Stimulated activated CD8-positive, alpha-beta memory T cell treated with anti-CD3 and anti-CD28 coated beads, Interleukin-12 subunit alpha, Interleukin-12 subunit beta, amount 100 ng/mL, for 1 hour (primary cell): ENCODE results near the gene AKT2.

Experiments
- DNase-seq: peaks from one replicate; pipeline ENCODE4 v3.0.0-alpha.2; 2020; ENCODE audit warnings: low read depth

Gene AKT2

GRCh38 chr19:40273469-40274360, 11.4 kb downstream of the AKT2 start:
- DNase-seq, result no peak

- DNase-seq, result no peak
Observed at GRCh38 chr19:40272261-40272660, 12.9 kb downstream of the AKT2 start.

DNA sequence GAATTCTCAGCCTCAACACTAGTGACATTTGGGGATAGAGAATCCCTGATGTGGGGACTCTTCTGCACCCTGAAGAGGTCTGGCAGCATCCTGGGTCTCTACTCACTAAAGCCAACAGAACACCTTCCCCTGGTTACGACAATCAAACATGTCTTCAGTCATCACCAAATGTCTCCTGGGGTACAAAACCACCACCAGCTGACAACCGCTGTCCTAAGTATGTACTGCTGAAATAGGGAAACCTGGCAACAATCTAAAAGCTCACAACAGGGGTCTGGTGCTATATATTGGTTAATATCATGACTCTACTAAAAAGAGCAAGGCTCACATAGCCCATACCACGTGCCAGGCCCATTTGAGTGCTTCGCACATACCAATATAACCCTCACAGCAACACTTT, 13.4 kb downstream of the AKT2 start:
- DNase-seq, result no peak

DNA sequence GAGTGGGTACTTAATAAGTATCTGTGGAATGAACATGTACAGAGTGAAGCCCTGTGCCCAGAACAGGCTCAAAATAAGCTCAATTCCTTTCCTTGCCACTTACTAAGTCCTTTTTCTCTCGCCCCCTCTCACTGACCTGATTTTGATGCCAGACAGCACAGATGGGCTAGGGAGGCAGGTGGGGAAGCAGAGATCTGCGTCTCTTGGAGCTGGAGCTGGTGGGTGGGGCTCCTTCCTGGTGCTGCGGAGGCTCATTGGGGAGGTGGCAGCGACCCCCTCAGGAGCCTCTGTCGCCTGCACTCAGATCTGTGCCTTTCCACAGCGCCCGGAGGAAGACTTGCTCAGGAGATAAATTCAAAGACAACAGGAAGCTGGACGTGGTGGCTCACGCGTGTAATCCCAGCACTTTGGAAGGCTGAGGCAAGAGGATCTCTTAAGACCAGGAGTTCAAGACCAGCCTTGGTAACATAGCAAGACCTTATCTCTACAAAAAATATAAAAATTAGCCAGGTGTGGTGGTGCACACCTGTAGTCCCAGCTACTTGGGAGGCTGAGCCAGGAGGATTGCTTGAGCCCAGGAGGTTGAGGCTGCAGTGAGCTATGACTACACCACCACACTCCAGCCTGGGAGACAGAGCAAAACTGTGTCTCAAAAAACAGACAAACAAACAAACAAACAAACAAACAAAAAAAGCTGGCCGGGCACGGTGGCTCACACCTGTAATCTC, 14.6 kb downstream of the AKT2 start:
- no peak for DNase-seq

DNA sequence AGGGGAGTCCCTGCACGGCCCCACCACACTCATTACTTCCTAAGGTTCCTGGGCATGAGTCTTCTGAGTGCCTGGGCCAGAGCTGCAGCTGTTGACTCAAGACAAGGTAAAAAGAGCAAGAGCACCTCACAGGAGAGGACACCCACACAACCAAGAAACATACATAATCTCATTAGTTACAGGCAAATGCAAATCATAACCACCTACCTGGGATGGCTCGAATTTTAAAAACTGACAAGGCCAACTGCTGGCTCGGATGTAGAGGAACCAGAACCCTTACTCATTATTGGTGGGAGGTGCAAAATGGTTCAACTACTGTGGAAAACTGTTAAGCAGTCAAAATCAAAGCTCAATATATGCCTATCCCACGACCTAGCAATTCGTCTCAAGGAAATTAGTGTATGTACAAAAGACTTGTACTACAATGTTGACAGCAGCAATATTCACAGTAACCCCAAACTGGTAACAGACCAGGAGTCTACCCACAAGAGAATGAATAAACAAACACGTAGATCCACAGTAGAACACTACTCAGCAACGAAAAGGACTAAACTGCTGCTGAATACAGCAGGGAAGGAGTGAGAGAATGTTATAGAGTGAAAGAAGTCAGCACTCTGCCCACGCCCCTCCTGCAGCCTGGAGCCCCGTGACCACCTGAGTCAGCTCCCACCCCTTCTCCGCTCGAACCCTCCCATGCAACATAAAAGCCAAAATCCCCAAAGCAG, 15.8 kb downstream of the AKT2 start:
- DNase-seq, result no peak

- no peak for DNase-seq
Observed at GRCh38 chr19:40267601-40267997, 17.5 kb downstream of the AKT2 start.

GRCh38 chr19:40266912-40267600, 18.1 kb downstream of the AKT2 start:
- no peak for DNase-seq

DNA sequence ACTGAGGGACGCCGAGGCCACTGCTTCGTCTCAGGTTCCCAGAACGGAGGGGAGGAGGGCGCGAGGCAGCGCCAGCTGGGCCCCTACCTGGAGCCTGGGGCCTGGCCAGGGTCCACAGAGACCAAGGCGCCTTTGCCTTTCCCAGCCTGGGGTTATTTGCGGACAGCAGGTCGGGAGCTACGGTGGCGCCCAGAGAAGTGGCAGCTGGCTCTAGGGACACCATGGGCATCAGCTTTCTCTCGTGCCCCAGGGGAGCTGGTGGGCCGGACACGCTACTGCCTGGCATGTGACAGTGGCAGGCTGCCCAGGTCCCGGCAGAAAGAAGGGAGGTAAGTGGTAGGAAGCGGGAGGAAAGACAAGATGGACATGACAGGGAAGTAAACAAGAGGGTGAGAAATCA, 19.0 kb downstream of the AKT2 start:
- DNase-seq, result no peak

DNA sequence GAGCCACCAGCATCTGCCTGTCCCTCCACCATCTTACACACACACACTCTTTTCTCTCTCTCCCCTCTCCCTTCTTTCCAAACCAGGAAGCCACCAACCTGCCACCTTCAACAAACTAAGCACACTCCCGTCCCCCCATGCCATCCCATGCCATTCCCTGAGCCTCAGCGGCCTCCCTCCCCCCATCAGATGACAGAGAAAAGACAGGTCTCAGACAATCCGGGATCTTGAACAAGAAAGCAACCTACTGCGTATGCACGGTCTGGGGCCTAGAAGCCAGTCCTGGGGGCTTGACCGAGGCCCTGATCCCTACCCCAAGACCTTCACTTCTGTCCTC, 19.4 kb downstream of the AKT2 start:
- DNase-seq, result no peak

- no peak for DNase-seq
Observed at GRCh38 chr19:40265055-40265762, 19.9 kb downstream of the AKT2 start.

- DNase-seq, result no peak
Observed at GRCh38 chr19:40264314-40265054, 20.7 kb downstream of the AKT2 start.

- no peak for DNase-seq
Observed at GRCh38 chr19:40263440-40264313, 21.5 kb downstream of the AKT2 start.

GRCh38 chr19:40262422-40262821, 22.7 kb downstream of the AKT2 start:
- no peak for DNase-seq

DNA sequence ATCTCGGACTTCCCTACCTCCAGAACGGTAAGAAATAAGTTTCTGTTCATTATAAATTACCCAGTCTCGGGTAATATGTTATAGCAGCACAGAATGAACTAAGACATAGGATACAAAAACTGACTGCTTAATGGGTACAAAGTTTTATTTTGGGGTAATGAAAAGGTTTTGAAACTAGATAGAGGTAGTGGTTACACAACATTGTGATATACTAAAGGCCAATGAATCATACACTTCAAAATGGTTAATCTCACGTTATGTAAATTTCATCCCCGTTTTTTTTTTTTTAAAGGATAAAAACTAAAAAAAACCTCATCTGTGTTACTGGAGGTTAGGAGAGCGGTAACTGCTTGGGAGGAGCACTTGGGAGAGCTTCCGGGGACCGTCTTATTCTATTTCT, 23.5 kb downstream of the AKT2 start:
- no peak for DNase-seq

- no peak for DNase-seq
Observed at GRCh38 chr19:40257096-40257517, 28.0 kb downstream of the AKT2 start.

DNA sequence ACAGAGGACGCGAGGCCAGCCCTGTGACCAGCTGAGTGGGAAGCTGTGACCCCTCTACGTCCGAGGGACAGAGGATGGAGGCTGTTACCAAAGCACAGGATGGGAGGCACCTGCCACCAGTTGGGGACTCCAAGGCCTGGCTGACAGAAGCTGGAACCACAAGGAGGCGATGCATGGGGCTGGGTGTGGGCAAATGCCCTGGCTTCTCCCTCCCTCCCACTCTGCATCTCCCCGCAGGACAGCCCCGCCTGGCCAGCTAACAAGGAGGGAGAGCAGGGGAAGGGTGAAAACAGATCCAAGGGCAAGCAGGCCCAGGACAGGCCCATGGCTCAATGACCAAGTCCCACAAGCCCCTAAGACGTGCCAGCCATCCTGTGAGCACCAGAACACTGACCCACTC, 28.6 kb downstream of the AKT2 start:
- no peak for DNase-seq

GRCh38 chr19:40255619-40256166, 29.5 kb downstream of the AKT2 start:
- DNase-seq, result no peak

DNA sequence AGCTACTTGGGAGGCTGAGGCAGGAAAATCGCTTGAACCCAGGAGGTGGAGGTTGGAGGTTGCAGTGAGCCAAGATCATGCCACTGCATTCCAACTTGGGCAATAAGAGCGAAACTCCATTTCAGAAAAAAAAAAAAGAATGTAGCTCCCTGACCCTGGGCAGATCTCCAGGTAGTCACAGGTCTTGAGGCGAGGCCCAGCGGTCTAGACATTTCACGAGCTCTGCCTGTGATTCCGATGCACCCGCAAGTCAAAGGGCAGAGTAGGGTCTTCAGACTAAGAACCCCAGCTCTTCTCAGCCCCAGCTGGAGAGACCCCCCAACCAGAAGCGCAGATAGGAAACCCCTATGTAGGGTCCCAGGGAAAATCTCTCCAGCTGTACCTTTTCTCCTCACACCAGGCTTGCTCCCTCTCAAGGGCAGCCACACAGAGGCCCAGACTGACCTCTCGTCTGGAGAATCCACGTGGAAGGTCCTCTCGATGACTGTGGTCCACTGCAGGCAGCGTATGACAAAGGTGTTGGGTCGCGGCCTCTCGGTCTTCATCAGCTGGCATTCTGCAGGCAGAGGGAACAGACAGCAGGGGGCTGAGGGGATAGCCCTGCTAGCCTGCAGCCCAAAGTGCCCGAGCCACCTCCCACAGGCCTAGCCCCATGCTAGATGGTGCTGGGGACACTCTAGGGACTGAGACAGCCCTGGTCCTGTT, 30.3 kb downstream of the AKT2 start:
- no peak for DNase-seq

DNA sequence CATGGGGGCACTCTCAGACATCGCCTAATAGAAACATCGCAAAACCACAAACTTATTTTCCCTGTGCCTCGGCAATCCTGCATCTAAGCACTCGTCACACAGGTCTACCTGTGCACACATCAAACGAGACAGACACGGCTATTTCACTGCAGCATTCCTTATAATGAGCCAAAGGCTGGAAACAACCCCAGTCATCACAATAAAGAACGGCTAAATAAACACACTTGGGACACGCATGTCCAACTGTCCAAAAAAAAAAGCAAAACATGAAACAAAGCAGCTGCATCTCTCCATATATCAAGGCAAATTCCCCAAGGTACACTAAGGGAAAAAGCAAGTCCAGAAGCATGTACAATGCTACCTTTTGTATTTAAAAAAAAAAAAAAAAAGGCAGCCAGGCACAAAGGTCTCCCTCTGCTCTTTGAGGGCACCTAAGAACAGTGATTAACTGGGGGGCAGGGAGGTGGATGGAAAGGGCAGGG, 31.5 kb downstream of the AKT2 start:
- DNase-seq, result no peak
